Muscle of back (tissue), 11 donors: Measurements from ENCODE around the gene EXD3. TPM values are rescaled to one million over a fixed set of nuclear protein-coding genes. Genes with fewer than 3 reads are reported as not detected.

ENCODE experiments used
- DNase-seq, 3 donors: peaks; one replicate each; pipeline versions ENCODE4 v3.0.0 to v3.0.0-alpha.2; 2013
- polyA plus RNA-seq, 10 donors: library from polyadenylated mRNA; unstranded; fragments of 120-200 nt; gene quantifications; one replicate each; pipeline ENCODE4 v1.2.1, GENCODE V29; 2013; ENCODE audit not compliant: insufficient read length in 10 of 10

Gene EXD3
- polyA plus RNA-seq, 10 donors: 8.2 to 14.1 (median 9.3) TPM

GRCh38 chr9:137319739-137320551 is 103.0 kb downstream of the EXD3 start:
- DNase-seq: no peak

GRCh38 chr9:137319011-137319738 is 103.8 kb downstream of the EXD3 start:
- DNase-seq: peak in 1 of 3 donors; percentile 39

GRCh38 chr9:137318602-137319001 is 104.4 kb downstream of the EXD3 start:
- no peak for DNase-seq

- no peak for DNase-seq
Observed at GRCh38 chr9:137317718-137318511, 105.0 kb downstream of the EXD3 start.

GRCh38 chr9:137317021-137317717 is 105.8 kb downstream of the EXD3 start:
- DNase-seq: no peak

GRCh38 chr9:137316012-137316981 is 106.7 kb downstream of the EXD3 start:
- DNase-seq: peak in 1 of 3 donors; percentile 70

GRCh38 chr9:137315581-137316011 is 107.4 kb downstream of the EXD3 start:
- DNase-seq: no peak

- no peak for DNase-seq
Observed at GRCh38 chr9:137314561-137315560, 108.1 kb downstream of the EXD3 start.

GRCh38 chr9:137313956-137314560 is 108.9 kb downstream of the EXD3 start:
- no peak for DNase-seq

GRCh38 chr9:137313326-137313936 is 109.5 kb downstream of the EXD3 start:
- no peak for DNase-seq

GRCh38 chr9:137312852-137313325 is 110.1 kb downstream of the EXD3 start:
- no peak for DNase-seq

- no peak for DNase-seq
Observed at GRCh38 chr9:137311986-137312851, 110.7 kb downstream of the EXD3 start.

- DNase-seq: no peak
Observed at GRCh38 chr9:137311171-137311985, 111.6 kb downstream of the EXD3 start.

GRCh38 chr9:137310189-137311052 is 112.5 kb downstream of the EXD3 start:
- no peak for DNase-seq
